GM21526 (cell line): Measurements from ENCODE around the gene EXOC4.
"Not testable (repeated sequence)": the region's sequence is repeated elsewhere in the genome, so short reads cannot be mapped to it uniquely, and the experiment has no call there.

Experiments
- ATAC-seq: cut with Tn5 transposase; IDR thresholded peaks from one replicate; pipeline ENCODE4 v1.9.1; 2021; ENCODE audit warnings: moderate library complexity; ENCODE audit not compliant: unreplicated experiment, low FRiP score

EXOC4 gene

DNA sequence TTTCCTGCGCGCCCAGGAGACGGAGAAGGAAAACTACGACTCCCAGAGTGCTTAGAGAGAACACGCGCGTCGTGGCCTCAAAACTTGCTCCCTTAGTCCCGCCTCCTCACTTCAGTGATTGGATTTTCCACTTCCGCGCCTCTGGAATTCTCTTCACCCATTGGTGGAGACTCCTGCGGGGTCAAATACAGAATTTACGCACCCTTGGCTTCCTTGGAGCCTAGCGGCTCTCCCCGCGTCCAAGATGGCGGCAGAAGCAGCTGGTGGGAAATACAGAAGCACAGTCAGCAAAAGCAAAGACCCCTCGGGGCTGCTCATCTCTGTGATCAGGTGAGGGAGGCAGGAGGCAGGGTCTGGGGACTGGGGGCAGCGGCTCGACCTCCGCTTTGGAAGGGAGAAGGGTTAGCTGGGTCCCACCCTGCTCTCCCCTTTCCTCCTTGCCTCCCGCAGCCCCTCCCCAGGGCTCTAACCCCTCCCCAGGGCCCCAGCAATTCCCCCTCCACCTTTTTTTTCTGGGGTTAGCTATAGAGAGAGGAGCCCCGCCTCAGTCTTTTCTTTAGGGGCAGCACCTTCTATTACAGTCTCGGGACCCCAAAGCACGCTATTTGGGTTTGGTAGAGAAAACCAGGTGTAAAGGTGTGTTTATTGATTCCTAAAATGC is at the start of gene EXOC4:
Gene EXOC4, plus strand, starts transcription at position 221 of the 661 bp plus-strand sequence.
- peak; percentile 97 for ATAC-seq

DNA sequence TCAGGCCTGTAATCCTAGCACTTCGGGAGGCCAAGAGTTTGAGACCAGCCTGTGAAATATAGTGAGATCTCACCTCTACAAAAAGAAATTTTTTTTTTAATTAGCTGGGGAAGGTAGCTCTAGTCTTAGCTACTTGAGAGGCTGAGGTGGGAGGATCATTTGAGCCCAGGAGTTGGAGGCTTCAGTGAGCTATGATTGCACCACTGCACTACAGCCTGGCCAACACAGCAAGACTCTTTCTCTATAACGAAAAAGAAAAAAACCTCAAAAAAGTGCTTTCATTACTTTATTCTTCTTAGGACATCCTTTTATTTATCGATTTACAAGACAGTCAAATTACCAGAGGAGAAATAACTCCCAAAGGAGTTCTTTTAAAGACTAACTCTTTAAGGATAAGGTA is 49.4 kb upstream of the EXOC4 start:
- ATAC-seq = no peak

- no peak for ATAC-seq
These were observed 45.2 kb upstream of the EXOC4 start for GRCh38 chr7:133207687-133208086.

DNA sequence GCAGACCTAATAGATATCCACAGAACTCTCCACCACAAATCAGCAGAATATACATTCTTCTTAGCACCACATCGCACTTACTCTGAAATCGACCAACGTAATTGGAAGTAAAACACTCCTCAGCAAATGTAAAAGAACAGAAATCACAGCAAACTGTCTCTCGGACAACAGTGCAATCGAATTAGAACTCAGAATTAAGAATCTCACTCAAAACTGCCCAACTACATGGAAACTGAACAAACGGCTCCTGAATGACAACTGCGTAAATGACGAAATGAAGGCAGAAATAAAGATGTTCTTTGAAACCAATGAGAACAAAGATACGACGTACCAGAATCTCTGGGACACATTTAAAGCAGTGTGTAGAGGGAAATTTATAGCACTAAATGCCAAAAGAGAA is 42.1 kb upstream of the EXOC4 start:
- not testable (repeated sequence) for ATAC-seq

DNA sequence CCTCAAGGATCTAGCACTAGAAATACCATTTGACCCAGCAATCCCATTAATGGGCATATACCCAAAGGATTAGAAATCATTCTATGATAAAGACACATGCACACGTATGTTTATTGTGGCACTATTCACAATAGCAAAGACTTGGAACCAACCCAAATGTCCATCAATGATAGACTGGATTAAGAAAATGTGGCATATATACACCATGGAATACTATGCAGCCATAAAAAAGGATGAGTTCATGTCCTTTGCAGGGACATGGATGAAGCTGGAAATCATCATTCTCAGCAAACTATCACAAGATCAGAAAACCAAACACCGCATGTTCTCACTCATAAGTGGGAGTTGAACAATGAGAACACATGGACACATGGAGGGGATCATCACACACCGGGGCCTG is 39.1 kb upstream of the EXOC4 start:
- ATAC-seq = not testable (repeated sequence)

- no peak for ATAC-seq
These were observed 35.1 kb upstream of the EXOC4 start for GRCh38 chr7:133217773-133218172.

DNA sequence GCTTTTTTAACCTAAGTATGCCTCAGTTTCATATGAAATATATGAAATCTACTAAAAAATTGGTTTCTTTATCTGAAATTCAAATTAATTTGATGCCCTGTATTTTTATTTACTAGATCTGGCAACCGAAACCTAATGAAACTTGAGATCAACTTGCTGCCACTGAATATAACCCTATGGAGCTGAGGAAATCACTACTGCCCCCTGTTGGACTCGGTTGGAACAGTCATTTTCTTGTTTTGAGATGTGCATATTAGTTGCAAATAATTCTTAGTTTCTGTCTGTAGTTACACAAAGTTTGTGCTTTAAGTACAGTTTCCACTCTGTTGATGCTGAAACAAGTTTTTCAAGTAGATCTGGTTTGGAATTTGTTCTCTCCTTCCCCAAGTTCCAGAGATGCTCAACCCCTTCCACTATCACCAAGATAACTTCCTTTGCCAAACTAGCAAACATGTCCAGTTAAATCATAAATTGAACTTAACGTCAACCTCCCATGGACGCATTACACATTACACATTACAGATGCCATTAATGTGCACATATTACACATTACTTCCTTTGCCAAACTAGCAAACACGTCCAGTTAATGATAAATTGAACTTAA is 22.2 kb upstream of the EXOC4 start:
- no peak for ATAC-seq

GRCh38 chr7:133233142-133233541 is 19.7 kb upstream of the EXOC4 start:
- no peak for ATAC-seq

GRCh38 chr7:133234961-133235875 is 17.7 kb upstream of the EXOC4 start:
- ATAC-seq = no peak

- ATAC-seq = no peak
These were observed 15.3 kb upstream of the EXOC4 start for GRCh38 chr7:133237545-133237944.

GRCh38 chr7:133240302-133240701 is 12.6 kb upstream of the EXOC4 start:
- ATAC-seq = no peak

GRCh38 chr7:133246558-133246957 is 6.3 kb upstream of the EXOC4 start:
- ATAC-seq = no peak

DNA sequence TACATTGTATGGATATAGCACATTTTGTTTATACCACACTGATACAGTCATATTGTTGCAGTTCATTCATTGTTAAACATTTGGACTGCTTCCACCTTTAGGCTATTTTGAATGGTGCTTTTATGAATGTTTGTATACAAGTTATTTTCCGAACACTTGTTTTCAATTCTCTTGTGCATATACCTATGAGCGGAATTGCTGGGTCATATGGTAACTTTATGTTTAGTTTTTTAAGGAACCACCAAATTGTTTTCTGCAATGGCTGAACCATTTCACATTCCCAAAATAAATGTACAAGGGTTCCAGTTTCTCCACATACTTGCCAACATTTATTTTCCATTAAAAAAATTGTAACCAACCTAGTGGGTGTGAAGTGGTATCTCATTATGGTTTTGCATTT is 4.0 kb upstream of the EXOC4 start:
- ATAC-seq = no peak

- ATAC-seq = no peak
These were observed 396 bp upstream of the EXOC4 start for GRCh38 chr7:133252506-133252857.

- ATAC-seq = no peak
These were observed 619 bp downstream of the EXOC4 start for GRCh38 chr7:133253519-133253875.

- ATAC-seq = no peak
These were observed 2.6 kb downstream of the EXOC4 start for GRCh38 chr7:133255486-133255885.

DNA sequence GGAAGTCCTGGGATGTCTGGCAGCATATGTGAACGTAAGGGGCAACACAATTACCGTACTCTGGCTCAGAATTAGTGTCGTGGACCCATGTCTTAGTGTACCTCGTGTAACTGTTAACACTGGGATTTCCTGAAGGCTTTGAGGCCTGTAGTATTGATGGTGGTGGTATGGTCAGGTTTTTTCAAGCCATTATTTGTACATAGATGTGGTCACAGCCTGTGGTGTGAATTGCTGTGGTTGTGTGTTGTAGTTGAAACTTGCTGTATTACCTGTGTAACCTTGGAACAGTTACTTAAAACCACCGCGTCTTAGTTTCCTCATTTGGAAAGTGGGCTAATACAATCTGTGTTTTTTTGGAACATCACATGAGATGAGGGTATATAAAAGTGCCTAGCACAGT is 5.3 kb downstream of the EXOC4 start:
- no peak for ATAC-seq

GRCh38 chr7:133265821-133266220 is 12.9 kb downstream of the EXOC4 start:
- ATAC-seq = no peak

GRCh38 chr7:133268355-133268754 is 15.5 kb downstream of the EXOC4 start:
- ATAC-seq = no peak

DNA sequence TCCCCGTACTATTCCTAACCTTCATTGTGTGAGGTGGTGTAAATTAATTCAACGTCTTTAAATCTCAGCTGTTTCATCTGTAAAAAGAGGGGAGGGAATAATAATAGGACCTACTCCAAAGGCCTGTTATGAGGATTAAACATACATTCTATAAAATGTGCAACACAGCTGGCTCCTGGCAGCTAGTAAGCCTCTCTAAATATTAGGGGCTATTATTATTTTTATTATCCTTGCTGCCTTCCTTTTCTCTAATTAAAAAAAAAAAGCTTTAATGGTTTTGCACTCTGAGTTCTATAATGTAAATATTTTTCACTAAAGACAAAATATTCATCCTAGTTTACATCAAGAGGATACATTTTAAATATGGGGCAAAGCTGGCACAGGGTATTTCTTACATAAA is 19.5 kb downstream of the EXOC4 start:
- no peak for ATAC-seq

- no peak for ATAC-seq
These were observed 20.3 kb downstream of the EXOC4 start for GRCh38 chr7:133273227-133273626.

DNA sequence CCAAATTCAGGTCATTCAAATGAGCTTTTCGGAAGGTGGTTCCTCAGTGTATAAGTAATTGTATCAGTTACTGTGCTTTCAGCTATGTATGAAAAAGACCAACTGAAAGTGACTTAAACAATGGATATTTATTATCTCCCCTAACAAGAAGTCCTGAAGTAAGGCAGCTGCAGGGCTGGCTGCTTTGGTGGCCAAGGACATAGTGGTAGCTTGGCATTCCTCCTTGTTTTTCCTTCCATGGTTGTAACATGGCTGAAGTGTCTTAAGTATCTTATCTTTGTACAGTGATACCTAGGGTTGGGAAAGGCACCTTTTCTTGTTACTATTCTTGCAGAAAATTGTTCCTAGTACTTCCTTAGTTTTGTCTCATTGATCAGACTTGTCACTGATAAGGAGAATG is 21.4 kb downstream of the EXOC4 start:
- ATAC-seq = no peak
